Esophagus muscularis mucosa (tissue), 4 donors: ENCODE measurements around the gene KIF26B. TPM values are rescaled to one million over a fixed set of nuclear protein-coding genes. Genes with fewer than 3 reads are reported as not detected.

Experiments used
- DNase-seq: peaks from one replicate; pipeline ENCODE4 v3.0.0-alpha.2; 2017; ENCODE audit errors: extremely low spot score
- H3K27ac ChIP-seq, 4 donors: fragments of 200-600 bp; sonication (generic); replicated peaks in 1 of 4; 1 replicate in 3 of 4; 2 replicates in 1 of 4; pipeline ENCODE4 v1.5.1; 2016 to 2019; ENCODE audit warnings: mild to moderate bottlenecking in 1 of 4
- H3K27me3 ChIP-seq, 4 donors: fragments of 200-600 bp; sonication (generic); one replicate each; pipeline versions ENCODE4 v1.5.1 to v1.6.0; 2016 to 2019
- H3K36me3 ChIP-seq, 4 donors: fragments of 200-600 bp; sonication (generic); one replicate each; pipeline ENCODE4 v1.5.1; 2016 to 2019
- H3K4me1 ChIP-seq, 4 donors: fragments of 200-600 bp; sonication (generic); one replicate each; pipeline ENCODE4 v1.5.1; 2016 to 2019
- H3K4me3 ChIP-seq, 4 donors: fragments of 200-600 bp; sonication (generic); 1 replicate in 2 of 4; 2 replicates in 2 of 4; pipeline ENCODE4 v1.5.1; 2016 to 2019; ENCODE audit warnings: mild to moderate bottlenecking in 4 of 4, moderate library complexity in 1 of 4
- H3K9me3 ChIP-seq, 4 donors: fragments of 200-600 bp; sonication (generic); 1 replicate in 3 of 4; 2 replicates in 1 of 4; pipeline ENCODE4 v1.5.1; 2016 to 2019
- CTCF ChIP-seq, 3 experiments: fragments of 200-600 bp in 2 of 3; fragments of 450-650 bp in 1 of 3; sonication (generic) in 2 of 3; IDR thresholded peaks; one replicate each; pipeline ENCODE4 v1.5.1; 2017 to 2019; ENCODE audit warnings: antibody characterized with exemption in 3 of 3, mild to moderate bottlenecking in 2 of 3, moderate library complexity in 1 of 3
- EP300 ChIP-seq: sonication (generic); formaldehyde crosslinking; IDR thresholded peaks from one replicate; pipeline ENCODE4 v1.6.1; 2017; ENCODE audit warnings: antibody characterized with exemption
- POLR2A ChIP-seq: fragments of 450-650 bp; IDR thresholded peaks from one replicate; pipeline ENCODE4 v1.6.1; 2017; ENCODE audit warnings: antibody characterized with exemption, moderate library complexity, mild to moderate bottlenecking, low read depth
- POLR2AphosphoS5 ChIP-seq, 2 donors: sonication (generic); formaldehyde crosslinking; IDR thresholded peaks; one replicate each; pipeline ENCODE4 v1.6.1; 2017; ENCODE audit warnings: antibody characterized with exemption in 2 of 2
- WGBS: methylation state at CpG from one replicate; pipeline ENCODE4 v1.1.5; 2018; 5-methylcytosine and 5-hydroxymethylcytosine counted together
- intact Hi-C: fragments of 100-400 bp; cut with DNase I; formaldehyde crosslinking; loops from one replicate; pipeline ENCODE4 v1.15.1; 2023
- total RNA-seq, 4 donors: library from RNA; depleted of rRNA; stranded (reverse); fragments of >200 nt; gene quantifications; one replicate each; pipeline versions ENCODE4 v1.1.0 to v1.2.1, GENCODE V29; 2016

KIF26B gene
- total RNA-seq, 4 donors from 2014 or later, result 0.13 to 3.7 (median 1.3) TPM

GRCh38 chr1:245645894-245646293, 491.1 kb downstream of the KIF26B start:
- H3K9me3 ChIP-seq, result peaks cover 0 to 19% (median 12%) of the 10 kb centered on the region in 4 donors
- H3K4me1 ChIP-seq, result no peaks in the 10 kb centered on the region
- intact Hi-C loops, result no loop called here
- WGBS, result 87% methylated on average over 9 of the region's 9 CpGs
- TF ChIP-seq CTCF (IDR thresholded peaks at IDR 0.05) (no peak), EP300 (no peak), POLR2AphosphoS5 (IDR thresholded peaks at IDR 0.05) (no peak), POLR2A (no peak)
- no peak overlapping the region for H3K4me3 ChIP-seq
- no peaks in the 10 kb centered on the region for H3K27me3 ChIP-seq
- peaks cover 0 to 4% (median 0%) of the 10 kb centered on the region in 4 donors for H3K36me3 ChIP-seq
- H3K27ac ChIP-seq, result no peak overlapping the region
- DNase-seq, result no peak

- DNase-seq, result no peak
- TF ChIP-seq EP300 (no peak), POLR2A (no peak), POLR2AphosphoS5 (IDR thresholded peaks at IDR 0.05) (no peak), CTCF (IDR thresholded peaks at IDR 0.05) (no peak)
- Histone ChIP-seq H3K27me3 (no peaks in the 10 kb centered on the region), H3K36me3 (no peaks in the 10 kb centered on the region), H3K9me3 (no peaks in the 10 kb centered on the region), H3K27ac (no peak overlapping the region), H3K4me3 (no peak overlapping the region), H3K4me1 (no peaks in the 10 kb centered on the region)
- 92% methylated on average over 17 of the region's 19 CpGs for WGBS
- intact Hi-C loops, result no loop called here
Observed at GRCh38 chr1:245648749-245649522, 494.2 kb downstream of the KIF26B start.

GRCh38 chr1:245649666-245650065, 494.9 kb downstream of the KIF26B start:
- no peaks in the 10 kb centered on the region for H3K9me3 ChIP-seq
- no peak for DNase-seq
- intact Hi-C loops, result no loop called here
- no peaks in the 10 kb centered on the region for H3K4me1 ChIP-seq
- no peaks in the 10 kb centered on the region for H3K36me3 ChIP-seq
- TF ChIP-seq POLR2A, result no peak
- TF ChIP-seq CTCF (IDR thresholded peaks at IDR 0.05), result no peak
- TF ChIP-seq EP300, result no peak
- TF ChIP-seq POLR2AphosphoS5 (IDR thresholded peaks at IDR 0.05), result no peak
- 88% methylated on average over 5 of the region's 5 CpGs for WGBS
- no peaks in the 10 kb centered on the region for H3K27me3 ChIP-seq
- H3K4me3 ChIP-seq, result no peak overlapping the region
- H3K27ac ChIP-seq, result no peak overlapping the region

GRCh38 chr1:245650441-245650960, 495.7 kb downstream of the KIF26B start:
- H3K4me3 ChIP-seq, result no peak overlapping the region
- no peak for TF ChIP-seq CTCF (IDR thresholded peaks at IDR 0.05)
- TF ChIP-seq EP300, result no peak
- TF ChIP-seq POLR2A, result no peak
- no peak for TF ChIP-seq POLR2AphosphoS5 (IDR thresholded peaks at IDR 0.05)
- intact Hi-C loops, result no loop called here
- no peaks in the 10 kb centered on the region for H3K4me1 ChIP-seq
- H3K27ac ChIP-seq, result no peak overlapping the region
- H3K9me3 ChIP-seq, result no peaks in the 10 kb centered on the region
- WGBS, result 96% methylated on average over 7 of the region's 7 CpGs
- H3K36me3 ChIP-seq, result no peaks in the 10 kb centered on the region
- DNase-seq, result no peak
- H3K27me3 ChIP-seq, result no peaks in the 10 kb centered on the region
